PFSK-1 (cell line): ENCODE data around the gene TCF12.

Source experiments
- FOXP2 ChIP-seq: optimal IDR thresholded peaks from 2 replicates; pipeline ENCODE3; 2011; ENCODE audit warnings: borderline replicate concordance, control low read depth, inconsistent platforms; ENCODE audit not compliant: insufficient read depth; ENCODE audit errors: extremely low read length, extremely low read depth
- POLR2AphosphoS5 ChIP-seq: IDR thresholded peaks from 2 replicates; pipeline ENCODE4 v1.6.1; 2012; ENCODE audit warnings: low read depth, mild to moderate bottlenecking, control low read depth, low read length, moderate library complexity
- REST ChIP-seq, 2 experiments: IDR thresholded peaks; 2 replicates each; pipeline versions ENCODE4 v1.6.1 to v1.8.0; 2011 to 2012; ENCODE audit warnings: low read depth in 2 of 2, low read length in 2 of 2, control low read depth in 1 of 2, inconsistent platforms in 1 of 2, mild to moderate bottlenecking in 1 of 2, moderate library complexity in 1 of 2; ENCODE audit not compliant: insufficient read depth in 1 of 2
- SIN3A ChIP-seq: IDR thresholded peaks from 2 replicates; pipeline ENCODE4 v1.6.1; 2012; ENCODE audit warnings: mild to moderate bottlenecking, low read length, moderate library complexity, borderline replicate concordance; ENCODE audit not compliant: insufficient read depth
- TAF1 ChIP-seq: IDR thresholded peaks from 2 replicates; pipeline ENCODE4 v1.6.1; 2012; ENCODE audit warnings: low read length, control low read depth, borderline replicate concordance; ENCODE audit not compliant: insufficient read depth

Gene TCF12

DNA sequence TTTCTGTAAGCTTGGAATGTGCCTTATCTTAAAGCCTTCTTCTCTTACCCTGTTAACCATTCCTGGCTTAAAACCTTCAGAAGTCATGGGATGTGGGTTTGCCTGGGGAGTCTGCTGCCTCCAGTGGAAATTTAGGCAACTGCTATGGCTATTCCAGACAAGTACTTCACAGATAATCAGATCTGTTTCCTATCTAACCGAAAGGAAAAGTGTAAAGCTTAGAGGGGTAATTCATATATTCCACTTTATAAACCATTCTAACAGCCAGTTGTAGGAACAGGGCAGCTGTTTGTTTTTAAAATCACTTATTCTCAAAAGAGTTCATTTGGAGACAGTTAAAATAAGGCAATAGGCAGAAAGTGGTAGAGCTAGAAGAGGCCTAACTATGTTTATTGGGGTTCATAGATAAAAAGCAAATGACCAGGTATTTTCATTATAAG is 219.9 kb downstream of the TCF12 start:
- TF ChIP-seq POLR2AphosphoS5, result no peak
- TF ChIP-seq FOXP2, result no peak
- TF ChIP-seq SIN3A, result no peak
- TF ChIP-seq REST (IDR thresholded peaks at IDR 0.05; ENCODE audit: insufficient read depth in 1 of 2, low read depth in 2 of 2, low read length in 2 of 2), result no peak
- no peak for TF ChIP-seq TAF1

- TF ChIP-seq SIN3A, result no peak
- TF ChIP-seq REST (IDR thresholded peaks at IDR 0.05; ENCODE audit: insufficient read depth in 1 of 2, low read depth in 2 of 2, low read length in 2 of 2), result no peak
- TF ChIP-seq FOXP2, result no peak
- no peak for TF ChIP-seq TAF1
- TF ChIP-seq POLR2AphosphoS5, result no peak
These were observed 225.2 kb downstream of the TCF12 start for GRCh38 chr15:57143511-57144078.

GRCh38 chr15:57144448-57144847 is 226.0 kb downstream of the TCF12 start:
- no peak for TF ChIP-seq POLR2AphosphoS5
- TF ChIP-seq REST (IDR thresholded peaks at IDR 0.05; ENCODE audit: insufficient read depth in 1 of 2, low read depth in 2 of 2, low read length in 2 of 2), result no peak
- TF ChIP-seq FOXP2, result no peak
- no peak for TF ChIP-seq SIN3A
- TF ChIP-seq TAF1, result no peak

GRCh38 chr15:57146506-57147201 is 228.2 kb downstream of the TCF12 start:
- no peak for TF ChIP-seq SIN3A
- TF ChIP-seq REST (IDR thresholded peaks at IDR 0.05; ENCODE audit: insufficient read depth in 1 of 2, low read depth in 2 of 2, low read length in 2 of 2), result no peak
- no peak for TF ChIP-seq FOXP2
- TF ChIP-seq POLR2AphosphoS5, result no peak
- TF ChIP-seq TAF1, result no peak

- no peak for TF ChIP-seq FOXP2
- no peak for TF ChIP-seq TAF1
- no peak for TF ChIP-seq SIN3A
- no peak for TF ChIP-seq REST (IDR thresholded peaks at IDR 0.05; ENCODE audit: insufficient read depth in 1 of 2, low read depth in 2 of 2, low read length in 2 of 2)
- TF ChIP-seq POLR2AphosphoS5, result no peak
These were observed 229.2 kb downstream of the TCF12 start for GRCh38 chr15:57147621-57148020.
